Transverse colon (tissue), 3 donors: ENCODE results near the gene CDA.

ENCODE experiments used
- EP300 ChIP-seq: sonication (generic); formaldehyde crosslinking; IDR thresholded peaks from one replicate; pipeline ENCODE4 v1.6.1; 2017; ENCODE audit warnings: antibody characterized with exemption, low read depth
- POLR2A ChIP-seq: fragments of 450-650 bp; IDR thresholded peaks from one replicate; pipeline ENCODE4 v1.6.1; 2016; ENCODE audit warnings: antibody characterized with exemption, mild to moderate bottlenecking, moderate library complexity
- TF ChIP-seq, protein P1 (sequence below), 5 experiments: fragments of 200-600 bp in 3 of 5; fragments of 450-650 bp in 2 of 5; sonication (generic) in 3 of 5; IDR thresholded peaks; 1 replicate in 2 of 5; 2 replicates in 3 of 5; pipeline ENCODE4 v1.5.1; 2016 to 2017; ENCODE audit warnings: antibody characterized with exemption in 5 of 5, inconsistent platforms in 3 of 5, mild to moderate bottlenecking in 2 of 5, moderate library complexity in 1 of 5

DNA sequence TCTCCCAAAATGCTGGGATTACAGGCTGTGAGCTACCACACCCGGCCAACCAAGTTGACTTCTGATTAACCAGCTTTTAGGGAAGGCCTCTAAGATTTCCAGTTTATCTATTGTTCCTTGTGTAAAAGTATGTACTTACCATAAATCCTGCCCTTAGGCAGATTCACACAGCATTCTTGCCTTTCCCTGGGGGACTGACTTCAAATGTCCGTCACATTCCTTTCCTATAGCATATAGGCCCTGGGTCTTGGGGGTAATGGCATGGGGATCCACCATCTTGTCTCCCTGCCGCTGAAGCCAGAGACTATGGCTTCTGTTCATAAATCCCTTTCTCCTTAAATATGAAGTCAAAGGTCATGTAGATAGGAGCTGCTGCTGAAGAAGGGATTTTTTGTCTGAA, 43.5 kb downstream of the CDA start:
- TF ChIP-seq, protein P1, sequence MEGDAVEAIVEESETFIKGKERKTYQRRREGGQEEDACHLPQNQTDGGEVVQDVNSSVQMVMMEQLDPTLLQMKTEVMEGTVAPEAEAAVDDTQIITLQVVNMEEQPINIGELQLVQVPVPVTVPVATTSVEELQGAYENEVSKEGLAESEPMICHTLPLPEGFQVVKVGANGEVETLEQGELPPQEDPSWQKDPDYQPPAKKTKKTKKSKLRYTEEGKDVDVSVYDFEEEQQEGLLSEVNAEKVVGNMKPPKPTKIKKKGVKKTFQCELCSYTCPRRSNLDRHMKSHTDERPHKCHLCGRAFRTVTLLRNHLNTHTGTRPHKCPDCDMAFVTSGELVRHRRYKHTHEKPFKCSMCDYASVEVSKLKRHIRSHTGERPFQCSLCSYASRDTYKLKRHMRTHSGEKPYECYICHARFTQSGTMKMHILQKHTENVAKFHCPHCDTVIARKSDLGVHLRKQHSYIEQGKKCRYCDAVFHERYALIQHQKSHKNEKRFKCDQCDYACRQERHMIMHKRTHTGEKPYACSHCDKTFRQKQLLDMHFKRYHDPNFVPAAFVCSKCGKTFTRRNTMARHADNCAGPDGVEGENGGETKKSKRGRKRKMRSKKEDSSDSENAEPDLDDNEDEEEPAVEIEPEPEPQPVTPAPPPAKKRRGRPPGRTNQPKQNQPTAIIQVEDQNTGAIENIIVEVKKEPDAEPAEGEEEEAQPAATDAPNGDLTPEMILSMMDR (IDR thresholded peaks at IDR 0.05): no peak
- no peak for TF ChIP-seq POLR2A
- TF ChIP-seq EP300: no peak
